WERI-Rb-1 (cell line): ENCODE data around the gene ACOXL.

Experiments
- DNase-seq: peaks from one replicate; pipeline ENCODE4 v3.0.0-alpha.2; 2020
- H3K27ac ChIP-seq: fragments of 250-450 bp; sonication (Bioruptor Pico); 2 replicates; pipeline ENCODE4 v1.5.1; 2020; ENCODE audit warnings: mild to moderate bottlenecking, moderate library complexity
- H3K27me3 ChIP-seq: fragments of 250-450 bp; sonication (Bioruptor Pico); 2 replicates; pipeline ENCODE4 v1.5.1; 2021; ENCODE audit warnings: mild to moderate bottlenecking, low read depth, moderate library complexity; ENCODE audit not compliant: insufficient read depth, severe bottlenecking
- H3K36me3 ChIP-seq: fragments of 250-450 bp; sonication (Bioruptor Pico); 2 replicates; pipeline ENCODE4 v1.5.1; 2020; ENCODE audit warnings: mild to moderate bottlenecking, moderate library complexity
- H3K4me3 ChIP-seq: 2 replicates; pipeline ENCODE4 v1.5.1; 2011; ENCODE audit warnings: low read depth, mild to moderate bottlenecking, control low read depth, low read length
- H3K9me3 ChIP-seq: fragments of 250-450 bp; sonication (Bioruptor Pico); 2 replicates; pipeline ENCODE4 v1.5.1; 2021; ENCODE audit warnings: mild to moderate bottlenecking, moderate library complexity; ENCODE audit not compliant: severe bottlenecking
- TF ChIP-seq, protein P1 (sequence below): IDR thresholded peaks from 2 replicates; pipeline ENCODE4 v1.5.1; 2011; ENCODE audit warnings: low read depth, mild to moderate bottlenecking, control low read depth, inconsistent platforms, low read length

ACOXL gene

GRCh38 chr2:110740747-110741349 is 8.5 kb downstream of the ACOXL start:
- no peak for DNase-seq
- Histone ChIP-seq H3K4me3 (no peak overlapping the region), H3K27ac (no peak overlapping the region), H3K9me3 (no peaks in the 10 kb centered on the region), H3K36me3 (no peaks in the 10 kb centered on the region), H3K27me3 (peaks cover 84% of the 10 kb centered on the region)
- TF ChIP-seq, protein P1, sequence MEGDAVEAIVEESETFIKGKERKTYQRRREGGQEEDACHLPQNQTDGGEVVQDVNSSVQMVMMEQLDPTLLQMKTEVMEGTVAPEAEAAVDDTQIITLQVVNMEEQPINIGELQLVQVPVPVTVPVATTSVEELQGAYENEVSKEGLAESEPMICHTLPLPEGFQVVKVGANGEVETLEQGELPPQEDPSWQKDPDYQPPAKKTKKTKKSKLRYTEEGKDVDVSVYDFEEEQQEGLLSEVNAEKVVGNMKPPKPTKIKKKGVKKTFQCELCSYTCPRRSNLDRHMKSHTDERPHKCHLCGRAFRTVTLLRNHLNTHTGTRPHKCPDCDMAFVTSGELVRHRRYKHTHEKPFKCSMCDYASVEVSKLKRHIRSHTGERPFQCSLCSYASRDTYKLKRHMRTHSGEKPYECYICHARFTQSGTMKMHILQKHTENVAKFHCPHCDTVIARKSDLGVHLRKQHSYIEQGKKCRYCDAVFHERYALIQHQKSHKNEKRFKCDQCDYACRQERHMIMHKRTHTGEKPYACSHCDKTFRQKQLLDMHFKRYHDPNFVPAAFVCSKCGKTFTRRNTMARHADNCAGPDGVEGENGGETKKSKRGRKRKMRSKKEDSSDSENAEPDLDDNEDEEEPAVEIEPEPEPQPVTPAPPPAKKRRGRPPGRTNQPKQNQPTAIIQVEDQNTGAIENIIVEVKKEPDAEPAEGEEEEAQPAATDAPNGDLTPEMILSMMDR = no peak

DNA sequence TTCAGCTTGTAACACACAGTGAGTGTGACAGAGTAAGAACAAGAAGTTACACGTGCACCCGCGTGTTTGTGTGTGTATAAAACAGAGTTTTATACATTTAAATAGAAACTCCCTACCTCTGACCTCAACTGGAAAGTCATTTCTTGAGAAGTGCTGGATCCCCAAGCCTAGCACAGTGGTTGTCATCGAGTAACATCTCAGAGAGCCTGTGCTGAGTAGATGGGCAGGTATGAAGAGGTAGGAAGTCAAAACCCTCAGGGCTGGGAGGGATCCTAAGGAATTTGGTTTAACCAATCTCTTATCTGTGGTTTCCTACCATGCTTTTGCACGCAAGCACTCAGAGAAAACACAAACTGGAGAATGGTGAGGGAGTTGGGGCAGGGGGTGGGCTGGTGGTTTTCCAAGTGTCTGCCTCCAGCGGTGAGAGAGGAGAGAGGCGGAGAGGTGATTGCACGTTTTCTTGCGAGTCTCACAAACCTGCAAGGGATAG is 9.2 kb downstream of the ACOXL start:
- DNase-seq = no peak
- Histone ChIP-seq H3K9me3 (no peaks in the 10 kb centered on the region), H3K36me3 (no peaks in the 10 kb centered on the region), H3K27ac (no peak overlapping the region), H3K27me3 (peaks cover 84% of the 10 kb centered on the region), H3K4me3 (no peak overlapping the region)
- TF ChIP-seq, protein P1 = no peak

GRCh38 chr2:110742412-110742811 is 10.0 kb downstream of the ACOXL start:
- no peaks in the 10 kb centered on the region for H3K36me3 ChIP-seq
- no peak for DNase-seq
- H3K4me3 ChIP-seq = no peak overlapping the region
- TF ChIP-seq, protein P1 = no peak
- H3K9me3 ChIP-seq = no peaks in the 10 kb centered on the region
- H3K27me3 ChIP-seq = peaks cover 82% of the 10 kb centered on the region
- no peak overlapping the region for H3K27ac ChIP-seq

GRCh38 chr2:110743600-110743999 is 11.2 kb downstream of the ACOXL start:
- TF ChIP-seq, protein P1 = no peak
- H3K27me3 ChIP-seq = peaks cover 83% of the 10 kb centered on the region
- H3K4me3 ChIP-seq = no peak overlapping the region
- no peaks in the 10 kb centered on the region for H3K9me3 ChIP-seq
- H3K36me3 ChIP-seq = no peaks in the 10 kb centered on the region
- H3K27ac ChIP-seq = no peak overlapping the region
- DNase-seq = no peak

DNA sequence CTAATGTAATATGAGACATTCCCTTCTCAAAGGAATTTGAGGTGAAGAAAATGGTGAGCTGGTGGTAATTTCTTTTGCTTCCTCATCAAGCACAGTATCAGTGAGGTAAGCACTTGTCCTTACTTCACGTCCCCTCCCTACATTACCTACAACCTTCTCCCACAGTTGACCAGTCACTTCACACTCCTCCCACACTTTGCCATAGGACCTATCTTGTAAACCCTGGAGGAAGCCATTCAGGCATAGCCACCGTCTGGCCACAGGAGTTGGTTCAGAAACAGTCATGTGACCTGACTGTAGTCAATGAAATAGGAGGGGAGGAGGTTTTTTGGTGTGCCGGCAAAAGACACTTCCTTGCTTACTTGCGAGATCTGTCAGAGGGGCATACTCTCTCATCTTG is 12.1 kb downstream of the ACOXL start:
- Histone ChIP-seq H3K4me3 (no peak overlapping the region), H3K27ac (no peak overlapping the region), H3K36me3 (no peaks in the 10 kb centered on the region), H3K27me3 (peaks cover 85% of the 10 kb centered on the region), H3K9me3 (no peaks in the 10 kb centered on the region)
- TF ChIP-seq, protein P1 = no peak
- no peak for DNase-seq

GRCh38 chr2:110745048-110745447 is 12.7 kb downstream of the ACOXL start:
- Histone ChIP-seq H3K36me3 (no peaks in the 10 kb centered on the region), H3K4me3 (no peak overlapping the region), H3K27ac (no peak overlapping the region), H3K27me3 (peaks cover 85% of the 10 kb centered on the region), H3K9me3 (no peaks in the 10 kb centered on the region)
- TF ChIP-seq, protein P1 = no peak
- no peak for DNase-seq
